Epithelial cell of proximal tubule (primary cell): Measurements from ENCODE around the gene ADAMTS4. TPM values are rescaled to one million over a fixed set of nuclear protein-coding genes. Genes with fewer than 3 reads are reported as not detected.
A peak's percentile ranks its signal among the peaks of the same experiment; 100 is the strongest.

Source experiments
- DNase-seq: peaks from one replicate; pipeline ENCODE4 v3.0.0-alpha.2; 2011; ENCODE audit warnings: low read depth
- H3K4me3 ChIP-seq: 2 replicates; pipeline ENCODE4 v1.5.1; 2011; ENCODE audit warnings: low read depth, mild to moderate bottlenecking, low read length
- total RNA-seq: library from RNA; depleted of rRNA; stranded (reverse); fragments of >200 nt; gene quantifications from 2 replicates; pipeline ENCODE4 v1.2.3, GENCODE V29; 2015
- TF ChIP-seq, protein P1 (sequence below): conservative IDR thresholded peaks from 2 replicates; pipeline ENCODE4 v1.5.1; 2012; ENCODE audit warnings: low read depth, mild to moderate bottlenecking, low read length

The ADAMTS4 gene
- total RNA-seq, 1 donor from 2014 or later: under 0.01 TPM

DNA sequence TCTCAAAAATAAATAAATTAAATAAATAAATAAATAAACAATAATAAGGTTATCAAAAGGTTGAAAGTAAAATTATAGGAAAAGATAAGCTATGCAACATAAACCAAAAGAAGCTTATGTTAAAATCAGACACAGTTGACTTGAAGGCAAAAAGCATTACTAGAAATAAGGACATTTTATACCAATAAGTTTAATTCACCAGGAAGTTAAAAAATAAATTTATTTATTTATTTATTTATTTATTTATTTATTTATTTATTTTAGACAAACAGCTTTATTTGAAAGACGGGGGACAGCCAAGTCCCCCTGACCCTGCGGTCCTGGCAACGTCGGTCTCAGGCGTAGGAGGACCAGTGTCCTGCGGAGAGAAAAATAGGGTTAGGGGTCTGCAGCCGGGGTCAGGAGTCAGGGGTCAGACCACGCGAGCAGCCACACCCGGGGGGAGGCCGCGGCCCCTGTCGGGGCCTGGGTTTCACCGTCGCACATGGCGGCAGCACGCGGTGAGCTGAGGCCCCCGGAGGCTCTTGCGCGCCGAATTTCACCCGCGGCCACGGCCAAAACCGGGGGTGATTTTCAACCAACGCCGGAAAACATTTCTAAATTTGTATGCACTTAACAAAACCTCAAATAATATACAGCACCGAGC is 58.0 kb downstream of the ADAMTS4 start:
- no peak overlapping the region for H3K4me3 ChIP-seq
- TF ChIP-seq, protein P1, sequence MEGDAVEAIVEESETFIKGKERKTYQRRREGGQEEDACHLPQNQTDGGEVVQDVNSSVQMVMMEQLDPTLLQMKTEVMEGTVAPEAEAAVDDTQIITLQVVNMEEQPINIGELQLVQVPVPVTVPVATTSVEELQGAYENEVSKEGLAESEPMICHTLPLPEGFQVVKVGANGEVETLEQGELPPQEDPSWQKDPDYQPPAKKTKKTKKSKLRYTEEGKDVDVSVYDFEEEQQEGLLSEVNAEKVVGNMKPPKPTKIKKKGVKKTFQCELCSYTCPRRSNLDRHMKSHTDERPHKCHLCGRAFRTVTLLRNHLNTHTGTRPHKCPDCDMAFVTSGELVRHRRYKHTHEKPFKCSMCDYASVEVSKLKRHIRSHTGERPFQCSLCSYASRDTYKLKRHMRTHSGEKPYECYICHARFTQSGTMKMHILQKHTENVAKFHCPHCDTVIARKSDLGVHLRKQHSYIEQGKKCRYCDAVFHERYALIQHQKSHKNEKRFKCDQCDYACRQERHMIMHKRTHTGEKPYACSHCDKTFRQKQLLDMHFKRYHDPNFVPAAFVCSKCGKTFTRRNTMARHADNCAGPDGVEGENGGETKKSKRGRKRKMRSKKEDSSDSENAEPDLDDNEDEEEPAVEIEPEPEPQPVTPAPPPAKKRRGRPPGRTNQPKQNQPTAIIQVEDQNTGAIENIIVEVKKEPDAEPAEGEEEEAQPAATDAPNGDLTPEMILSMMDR: no peak
- no peak for DNase-seq

GRCh38 chr1:161139766-161140165 is 59.1 kb downstream of the ADAMTS4 start:
- DNase-seq: no peak
- TF ChIP-seq, protein P1: peak; percentile 66

DNA sequence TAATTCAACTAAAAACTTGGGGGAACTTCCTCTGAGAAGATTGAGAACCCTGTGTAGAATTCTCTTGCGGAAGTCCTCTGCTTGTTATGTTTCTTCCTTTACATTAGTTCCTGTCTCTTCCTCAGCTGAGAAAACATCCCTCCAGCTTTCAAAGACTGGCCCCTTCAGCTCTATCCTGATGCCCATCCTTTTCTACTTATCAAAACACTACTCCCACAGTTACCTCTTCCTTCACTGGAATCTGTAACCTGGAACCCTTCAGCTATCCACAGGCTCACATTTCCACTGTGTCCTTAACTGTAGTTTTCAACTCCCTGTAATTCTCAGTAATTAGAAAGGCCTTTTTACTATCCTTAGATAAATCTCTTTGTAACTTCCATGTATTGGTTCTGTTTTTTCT is 60.4 kb downstream of the ADAMTS4 start:
- DNase-seq: no peak
- TF ChIP-seq, protein P1: no peak
- H3K4me3 ChIP-seq: no peak overlapping the region

More at GRCh38 chr1:161139766-161140165, 59.1 kb downstream of the ADAMTS4 start:
- H3K4me3 ChIP-seq: no peak overlapping the region

DNA sequence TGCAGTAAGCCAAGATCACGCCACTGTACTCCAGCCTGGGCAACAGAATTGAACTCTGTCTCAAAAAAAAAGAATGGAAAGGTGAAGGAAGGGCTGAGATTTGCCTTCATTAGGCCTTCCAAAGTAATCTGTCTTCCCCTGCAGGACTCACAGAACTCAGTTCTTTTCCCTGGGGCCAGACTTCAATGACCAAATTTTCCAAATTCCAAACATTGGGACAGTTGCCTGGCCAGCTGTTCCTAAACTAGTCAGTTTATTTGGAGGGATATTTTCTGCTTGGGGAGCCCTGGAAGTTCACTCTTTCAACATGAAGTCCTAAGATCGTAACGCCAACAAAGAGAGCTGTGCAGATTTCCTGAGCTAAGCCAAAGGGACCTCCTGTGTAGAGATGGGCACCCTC is 61.0 kb downstream of the ADAMTS4 start:
- no peak for DNase-seq
- TF ChIP-seq, protein P1: no peak
- H3K4me3 ChIP-seq: no peak overlapping the region

Other genes starting within 250 kb of the ADAMTS4 start
- gene ITLN2, start 244.2 kb downstream of the ADAMTS4 start, total RNA-seq: not detected in 2 replicates
- 42.2 and 57.8 TPM in 2 replicates for gene F11R, start 177.9 kb downstream of the ADAMTS4 start, total RNA-seq
- 52.0 and 148 TPM in 2 replicates for gene TSTD1, start 160.1 kb downstream of the ADAMTS4 start, total RNA-seq
- 37.9 and 53.7 TPM in 2 replicates for gene USF1, start 153.1 kb downstream of the ADAMTS4 start, total RNA-seq
- 0.06 and 0.07 TPM in 2 replicates for gene ARHGAP30, start 129.2 kb downstream of the ADAMTS4 start, total RNA-seq
- gene NECTIN4, start 109.5 kb downstream of the ADAMTS4 start, total RNA-seq: 3.0 and 6.1 TPM in 2 replicates
- 2.6 and 6.5 TPM in 2 replicates for gene KLHDC9, start 100.7 kb downstream of the ADAMTS4 start, total RNA-seq
- 102 and 103 TPM in 2 replicates for gene PFDN2, start 81.0 kb downstream of the ADAMTS4 start, total RNA-seq
- 34.2 and 55.9 TPM in 2 replicates for gene NIT1, start 80.9 kb downstream of the ADAMTS4 start, total RNA-seq
- 22.8 and 24.7 TPM in 2 replicates for gene DEDD, start 66.4 kb downstream of the ADAMTS4 start, total RNA-seq
- gene UFC1, start 45.1 kb downstream of the ADAMTS4 start, total RNA-seq: 84.7 and 117 TPM in 2 replicates
- 10.2 and 20.6 TPM in 2 replicates for gene USP21, start 39.6 kb downstream of the ADAMTS4 start, total RNA-seq
- gene PPOX, start 32.6 kb downstream of the ADAMTS4 start, total RNA-seq: 20.3 and 22.0 TPM in 2 replicates
- 46.2 and 50.7 TPM in 2 replicates for gene B4GALT3, start 21.5 kb downstream of the ADAMTS4 start, total RNA-seq
- gene NDUFS2, start 3.3 kb upstream of the ADAMTS4 start, total RNA-seq: 104 and 124 TPM in 2 replicates
- gene FCER1G, start 16.2 kb upstream of the ADAMTS4 start, total RNA-seq: not detected in 2 replicates
- gene APOA2, start 24.6 kb upstream of the ADAMTS4 start, total RNA-seq: not detected in 2 replicates
- gene TOMM40L, start 27.0 kb upstream of the ADAMTS4 start, total RNA-seq: 6.2 and 12.4 TPM in 2 replicates
- gene NR1I3, start 39.1 kb upstream of the ADAMTS4 start, total RNA-seq: not detected in 2 replicates
- gene PCP4L1, start 59.7 kb upstream of the ADAMTS4 start, total RNA-seq: 0.35 TPM in 1 of 2 replicates, not detected in the other
- 0.69 and 1.2 TPM in 2 replicates for gene MPZ, start 110.9 kb upstream of the ADAMTS4 start, total RNA-seq
- gene SDHC, start 115.3 kb upstream of the ADAMTS4 start, total RNA-seq: 12.7 and 15.8 TPM in 2 replicates
- gene CFAP126, start 168.8 kb upstream of the ADAMTS4 start, total RNA-seq: not detected in 2 replicates